DND-41 (cell line): ENCODE data around the gene TFCP2.

Experiments
- ATAC-seq: fragments of 200-7000 bp; cut with Tn5 transposase; 3 replicates; pipeline ENCODE4 v1.9.1; 2021; ENCODE audit warnings: low read depth; ENCODE audit not compliant: insufficient read depth
- DNase-seq: peaks from one replicate; pipeline ENCODE4 v3.0.0-alpha.2; 2020
- H2AFZ ChIP-seq: 2 replicates; pipeline ENCODE4 v1.6.0; 2012; ENCODE audit warnings: low read depth, low read length
- H3K27ac ChIP-seq: 2 replicates; pipeline ENCODE4 v1.5.1; 2012; ENCODE audit warnings: low read length, inconsistent platforms
- H3K27me3 ChIP-seq: fragments of 200-600 bp; sonication (generic); 2 replicates; pipeline ENCODE4 v1.6.0; 2012; ENCODE audit warnings: low read length, mild to moderate bottlenecking, inconsistent platforms; ENCODE audit not compliant: insufficient read depth, poor library complexity
- H3K36me3 ChIP-seq: 2 replicates; pipeline ENCODE4 v1.5.1; 2012; ENCODE audit warnings: low read length, inconsistent platforms; ENCODE audit not compliant: insufficient read depth
- H3K4me1 ChIP-seq: 2 replicates; pipeline ENCODE4 v1.5.1; 2012; ENCODE audit warnings: mild to moderate bottlenecking, low read length; ENCODE audit not compliant: insufficient read depth
- H3K4me2 ChIP-seq: 2 replicates; pipeline ENCODE4 v1.6.0; 2012; ENCODE audit warnings: mild to moderate bottlenecking, moderate library complexity, low read length, inconsistent platforms; ENCODE audit not compliant: insufficient read depth
- H3K4me3 ChIP-seq, 2 experiments: fragments of 200-600 bp in 1 of 2; shearing (Covaris generic) in 1 of 2; 2 replicates each; pipeline ENCODE4 v1.5.1; 2012 to 2016; ENCODE audit warnings: inconsistent platforms in 2 of 2, low read length in 2 of 2, mild to moderate bottlenecking in 2 of 2, low read depth in 1 of 2, moderate library complexity in 1 of 2
- H3K79me2 ChIP-seq: 2 replicates; pipeline ENCODE4 v1.6.0; 2012; ENCODE audit warnings: low read length, inconsistent platforms; ENCODE audit not compliant: insufficient read depth
- H3K9ac ChIP-seq: 2 replicates; pipeline ENCODE4 v1.6.0; 2012; ENCODE audit warnings: low read depth, mild to moderate bottlenecking, inconsistent platforms, low read length, moderate library complexity
- H3K9me3 ChIP-seq: 2 replicates; pipeline ENCODE4 v1.5.1; 2012; ENCODE audit warnings: low read length, moderate library complexity, mild to moderate bottlenecking, inconsistent platforms; ENCODE audit not compliant: insufficient read depth, severe bottlenecking
- H4K20me1 ChIP-seq: 2 replicates; pipeline ENCODE4 v1.6.0; 2012; ENCODE audit warnings: low read length; ENCODE audit not compliant: insufficient read depth
- EZH2 ChIP-seq: IDR thresholded peaks from 3 replicates; pipeline ENCODE4 v1.6.1; 2012; ENCODE audit warnings: borderline replicate concordance, low read depth, mild to moderate bottlenecking, moderate library complexity, low read length, inconsistent platforms; ENCODE audit not compliant: severe bottlenecking
- TF ChIP-seq, protein P1 (sequence below): IDR thresholded peaks from 2 replicates; pipeline ENCODE4 v1.5.1; 2012; ENCODE audit warnings: borderline replicate concordance, low read length, moderate library complexity, mild to moderate bottlenecking; ENCODE audit not compliant: poor library complexity, severe bottlenecking; ENCODE audit errors: extremely low read depth

Gene TFCP2

DNA sequence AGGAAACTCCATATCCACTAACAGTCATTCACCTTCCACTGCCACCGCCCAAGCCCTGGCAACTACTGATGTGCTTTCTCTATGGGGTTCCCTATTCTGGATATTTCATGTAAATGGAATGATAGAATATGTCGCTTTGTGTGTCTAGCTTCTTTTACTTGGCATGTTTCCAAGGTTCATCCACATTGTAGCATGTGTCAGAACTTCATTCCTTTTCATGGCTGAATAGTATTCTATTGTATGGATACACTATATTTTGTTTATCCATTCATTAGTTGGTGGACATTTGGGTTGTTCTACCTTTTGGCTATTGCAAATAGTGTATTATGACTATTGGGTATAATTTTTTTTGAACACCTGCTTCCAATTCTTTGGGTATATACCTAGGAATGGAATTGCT is 36.3 kb upstream of the TFCP2 start:
- no peaks in the 10 kb centered on the region for H3K9me3 ChIP-seq
- H4K20me1 ChIP-seq: no peaks in the 10 kb centered on the region
- no peak for ATAC-seq
- no peaks in the 10 kb centered on the region for H3K79me2 ChIP-seq
- H3K4me3 ChIP-seq: no peak overlapping the region
- no peaks in the 10 kb centered on the region for H3K27me3 ChIP-seq
- no peak for DNase-seq
- no peak overlapping the region for H3K27ac ChIP-seq
- no peak overlapping the region for H2AFZ ChIP-seq
- TF ChIP-seq, protein P1, sequence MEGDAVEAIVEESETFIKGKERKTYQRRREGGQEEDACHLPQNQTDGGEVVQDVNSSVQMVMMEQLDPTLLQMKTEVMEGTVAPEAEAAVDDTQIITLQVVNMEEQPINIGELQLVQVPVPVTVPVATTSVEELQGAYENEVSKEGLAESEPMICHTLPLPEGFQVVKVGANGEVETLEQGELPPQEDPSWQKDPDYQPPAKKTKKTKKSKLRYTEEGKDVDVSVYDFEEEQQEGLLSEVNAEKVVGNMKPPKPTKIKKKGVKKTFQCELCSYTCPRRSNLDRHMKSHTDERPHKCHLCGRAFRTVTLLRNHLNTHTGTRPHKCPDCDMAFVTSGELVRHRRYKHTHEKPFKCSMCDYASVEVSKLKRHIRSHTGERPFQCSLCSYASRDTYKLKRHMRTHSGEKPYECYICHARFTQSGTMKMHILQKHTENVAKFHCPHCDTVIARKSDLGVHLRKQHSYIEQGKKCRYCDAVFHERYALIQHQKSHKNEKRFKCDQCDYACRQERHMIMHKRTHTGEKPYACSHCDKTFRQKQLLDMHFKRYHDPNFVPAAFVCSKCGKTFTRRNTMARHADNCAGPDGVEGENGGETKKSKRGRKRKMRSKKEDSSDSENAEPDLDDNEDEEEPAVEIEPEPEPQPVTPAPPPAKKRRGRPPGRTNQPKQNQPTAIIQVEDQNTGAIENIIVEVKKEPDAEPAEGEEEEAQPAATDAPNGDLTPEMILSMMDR: no peak
- no peak for TF ChIP-seq EZH2
- H3K9ac ChIP-seq: no peak overlapping the region
- no peak overlapping the region for H3K4me2 ChIP-seq
- no peaks in the 10 kb centered on the region for H3K36me3 ChIP-seq
- H3K4me1 ChIP-seq: no peaks in the 10 kb centered on the region

DNA sequence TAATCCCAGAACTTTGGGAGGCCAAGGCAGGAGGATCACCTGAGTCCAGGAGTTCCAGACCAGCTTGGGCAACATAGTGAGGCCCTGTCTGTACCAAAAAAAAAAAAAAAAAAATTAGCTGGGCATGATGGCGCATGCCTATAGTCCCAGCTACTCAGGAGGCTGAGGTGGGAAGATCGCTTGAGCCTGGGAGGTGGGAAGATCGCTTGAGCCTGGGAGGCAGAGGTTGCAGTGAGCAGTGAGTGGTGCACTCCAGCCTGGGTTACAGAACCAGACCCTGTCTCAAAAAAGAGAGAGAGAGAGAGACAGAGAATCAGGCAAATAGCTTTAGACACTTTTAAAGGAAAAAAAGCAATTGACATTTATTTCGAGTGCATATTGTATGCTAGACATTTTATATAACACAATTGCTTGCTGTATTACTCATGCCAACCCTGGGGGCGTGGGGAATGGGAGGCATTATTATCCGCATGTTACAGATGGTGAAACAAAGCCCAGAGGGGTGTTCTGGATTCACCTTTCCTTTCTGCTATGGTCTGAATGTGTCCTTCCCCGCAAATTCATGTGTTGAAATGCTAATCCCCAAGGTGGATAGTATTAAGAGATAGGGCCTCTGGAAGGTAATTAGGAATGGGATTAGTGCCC is 35.2 kb upstream of the TFCP2 start:
- Histone ChIP-seq H3K4me1 (no peaks in the 10 kb centered on the region), H3K9ac (no peak overlapping the region), H3K9me3 (no peaks in the 10 kb centered on the region), H3K36me3 (no peaks in the 10 kb centered on the region), H3K27me3 (no peaks in the 10 kb centered on the region), H3K27ac (no peak overlapping the region), H4K20me1 (no peaks in the 10 kb centered on the region), H3K4me3 (no peak overlapping the region), H3K79me2 (no peaks in the 10 kb centered on the region), H2AFZ (no peak overlapping the region), H3K4me2 (no peak overlapping the region)
- no peak for DNase-seq
- TF ChIP-seq, protein P1: no peak
- TF ChIP-seq EZH2: no peak
- no peak for ATAC-seq

DNA sequence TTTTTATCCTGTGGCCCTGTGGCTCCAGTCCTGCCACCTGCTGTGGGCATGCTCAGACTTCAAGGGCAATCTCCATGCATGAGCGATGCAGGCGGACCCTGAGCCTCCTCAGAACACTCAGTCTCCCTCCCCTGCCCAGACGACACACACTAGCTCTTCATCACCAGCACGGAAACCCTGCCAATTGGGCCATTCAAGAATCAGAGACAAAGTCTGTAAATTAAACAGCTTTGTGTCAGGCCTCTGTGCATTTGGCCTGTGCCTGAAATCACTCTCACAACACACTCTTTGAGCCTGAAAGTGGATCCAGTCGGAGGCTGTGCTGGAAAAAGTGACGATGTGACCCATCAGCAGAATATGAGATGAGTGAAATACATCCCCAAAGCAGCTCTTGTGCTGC is 32.4 kb upstream of the TFCP2 start:
- Histone ChIP-seq H3K79me2 (no peaks in the 10 kb centered on the region), H3K9me3 (no peaks in the 10 kb centered on the region), H3K27ac (no peak overlapping the region), H4K20me1 (no peaks in the 10 kb centered on the region), H3K4me1 (no peaks in the 10 kb centered on the region), H3K27me3 (no peaks in the 10 kb centered on the region), H3K9ac (no peak overlapping the region), H3K4me3 (no peak overlapping the region), H3K36me3 (no peaks in the 10 kb centered on the region), H2AFZ (no peak overlapping the region), H3K4me2 (no peak overlapping the region)
- TF ChIP-seq EZH2: no peak
- TF ChIP-seq, protein P1: no peak
- ATAC-seq (no peak), DNase-seq (no peak)
